DND-41 (cell line): ENCODE data around the gene SUPT7L.

Source experiments
- ATAC-seq: fragments of 200-7000 bp; cut with Tn5 transposase; 3 replicates; pipeline ENCODE4 v1.9.1; 2021; ENCODE audit warnings: low read depth; ENCODE audit not compliant: insufficient read depth
- DNase-seq: peaks from one replicate; pipeline ENCODE4 v3.0.0-alpha.2; 2020
- H2AFZ ChIP-seq: 2 replicates; pipeline ENCODE4 v1.6.0; 2012; ENCODE audit warnings: low read depth, low read length
- H3K27ac ChIP-seq: 2 replicates; pipeline ENCODE4 v1.5.1; 2012; ENCODE audit warnings: low read length, inconsistent platforms
- H3K27me3 ChIP-seq: fragments of 200-600 bp; sonication (generic); 2 replicates; pipeline ENCODE4 v1.6.0; 2012; ENCODE audit warnings: low read length, mild to moderate bottlenecking, inconsistent platforms; ENCODE audit not compliant: insufficient read depth, poor library complexity
- H3K36me3 ChIP-seq: 2 replicates; pipeline ENCODE4 v1.5.1; 2012; ENCODE audit warnings: low read length, inconsistent platforms; ENCODE audit not compliant: insufficient read depth
- H3K4me1 ChIP-seq: 2 replicates; pipeline ENCODE4 v1.5.1; 2012; ENCODE audit warnings: mild to moderate bottlenecking, low read length; ENCODE audit not compliant: insufficient read depth
- H3K4me2 ChIP-seq: 2 replicates; pipeline ENCODE4 v1.6.0; 2012; ENCODE audit warnings: mild to moderate bottlenecking, moderate library complexity, low read length, inconsistent platforms; ENCODE audit not compliant: insufficient read depth
- H3K4me3 ChIP-seq, 2 experiments: fragments of 200-600 bp in 1 of 2; shearing (Covaris generic) in 1 of 2; 2 replicates each; pipeline ENCODE4 v1.5.1; 2012 to 2016; ENCODE audit warnings: inconsistent platforms in 2 of 2, low read length in 2 of 2, mild to moderate bottlenecking in 2 of 2, low read depth in 1 of 2, moderate library complexity in 1 of 2
- H3K79me2 ChIP-seq: 2 replicates; pipeline ENCODE4 v1.6.0; 2012; ENCODE audit warnings: low read length, inconsistent platforms; ENCODE audit not compliant: insufficient read depth
- H3K9ac ChIP-seq: 2 replicates; pipeline ENCODE4 v1.6.0; 2012; ENCODE audit warnings: low read depth, mild to moderate bottlenecking, inconsistent platforms, low read length, moderate library complexity
- H3K9me3 ChIP-seq: 2 replicates; pipeline ENCODE4 v1.5.1; 2012; ENCODE audit warnings: low read length, moderate library complexity, mild to moderate bottlenecking, inconsistent platforms; ENCODE audit not compliant: insufficient read depth, severe bottlenecking
- H4K20me1 ChIP-seq: 2 replicates; pipeline ENCODE4 v1.6.0; 2012; ENCODE audit warnings: low read length; ENCODE audit not compliant: insufficient read depth
- EZH2 ChIP-seq: IDR thresholded peaks from 3 replicates; pipeline ENCODE4 v1.6.1; 2012; ENCODE audit warnings: borderline replicate concordance, low read depth, mild to moderate bottlenecking, moderate library complexity, low read length, inconsistent platforms; ENCODE audit not compliant: severe bottlenecking
- TF ChIP-seq, protein P1 (sequence below): IDR thresholded peaks from 2 replicates; pipeline ENCODE4 v1.5.1; 2012; ENCODE audit warnings: borderline replicate concordance, low read length, moderate library complexity, mild to moderate bottlenecking; ENCODE audit not compliant: poor library complexity, severe bottlenecking; ENCODE audit errors: extremely low read depth

SUPT7L gene

GRCh38 chr2:27624943-27625342 is 38.5 kb downstream of the SUPT7L start:
- no peaks in the 10 kb centered on the region for H4K20me1 ChIP-seq
- no peak overlapping the region for H3K4me2 ChIP-seq
- H3K9me3 ChIP-seq = no peaks in the 10 kb centered on the region
- DNase-seq = no peak
- ATAC-seq = no peak
- H3K79me2 ChIP-seq = peaks cover 15% of the 10 kb centered on the region
- no peaks in the 10 kb centered on the region for H3K27me3 ChIP-seq
- H3K4me1 ChIP-seq = peaks cover 33% of the 10 kb centered on the region
- peaks cover 25% of the 10 kb centered on the region; the same call in 1 of the 2 replicates for H3K36me3 ChIP-seq
- no peak overlapping the region for H3K27ac ChIP-seq
- H2AFZ ChIP-seq = no peak overlapping the region
- no peak overlapping the region for H3K4me3 ChIP-seq
- no peak overlapping the region for H3K9ac ChIP-seq
- no peak for TF ChIP-seq EZH2
- TF ChIP-seq, protein P1, sequence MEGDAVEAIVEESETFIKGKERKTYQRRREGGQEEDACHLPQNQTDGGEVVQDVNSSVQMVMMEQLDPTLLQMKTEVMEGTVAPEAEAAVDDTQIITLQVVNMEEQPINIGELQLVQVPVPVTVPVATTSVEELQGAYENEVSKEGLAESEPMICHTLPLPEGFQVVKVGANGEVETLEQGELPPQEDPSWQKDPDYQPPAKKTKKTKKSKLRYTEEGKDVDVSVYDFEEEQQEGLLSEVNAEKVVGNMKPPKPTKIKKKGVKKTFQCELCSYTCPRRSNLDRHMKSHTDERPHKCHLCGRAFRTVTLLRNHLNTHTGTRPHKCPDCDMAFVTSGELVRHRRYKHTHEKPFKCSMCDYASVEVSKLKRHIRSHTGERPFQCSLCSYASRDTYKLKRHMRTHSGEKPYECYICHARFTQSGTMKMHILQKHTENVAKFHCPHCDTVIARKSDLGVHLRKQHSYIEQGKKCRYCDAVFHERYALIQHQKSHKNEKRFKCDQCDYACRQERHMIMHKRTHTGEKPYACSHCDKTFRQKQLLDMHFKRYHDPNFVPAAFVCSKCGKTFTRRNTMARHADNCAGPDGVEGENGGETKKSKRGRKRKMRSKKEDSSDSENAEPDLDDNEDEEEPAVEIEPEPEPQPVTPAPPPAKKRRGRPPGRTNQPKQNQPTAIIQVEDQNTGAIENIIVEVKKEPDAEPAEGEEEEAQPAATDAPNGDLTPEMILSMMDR = no peak

GRCh38 chr2:27622921-27623384 is 40.5 kb downstream of the SUPT7L start:
- ATAC-seq (no peak), DNase-seq (no peak)
- Histone ChIP-seq H3K27ac (no peak overlapping the region), H3K9me3 (no peaks in the 10 kb centered on the region), H3K36me3 (peaks cover 25% of the 10 kb centered on the region; the same call in 1 of the 2 replicates), H3K4me3 (no peak overlapping the region), H4K20me1 (no peaks in the 10 kb centered on the region), H3K4me2 (no peak overlapping the region), H3K27me3 (no peaks in the 10 kb centered on the region), H2AFZ (no peak overlapping the region), H3K79me2 (no peaks in the 10 kb centered on the region), H3K4me1 (peaks cover 19% of the 10 kb centered on the region), H3K9ac (no peak overlapping the region)
- no peak for TF ChIP-seq EZH2
- TF ChIP-seq, protein P1 = no peak

- Histone ChIP-seq H3K79me2 (no peaks in the 10 kb centered on the region), H3K4me1 (peaks cover 5% of the 10 kb centered on the region), H3K4me2 (no peak overlapping the region), H3K36me3 (peaks cover 36% of the 10 kb centered on the region; the same call in 1 of the 2 replicates), H3K9me3 (no peaks in the 10 kb centered on the region), H2AFZ (no peak overlapping the region), H3K4me3 (no peak overlapping the region), H3K27ac (no peak overlapping the region), H3K27me3 (no peaks in the 10 kb centered on the region), H3K9ac (no peak overlapping the region), H4K20me1 (no peaks in the 10 kb centered on the region)
- DNase-seq (no peak), ATAC-seq (no peak)
- TF ChIP-seq EZH2 = no peak
- TF ChIP-seq, protein P1 = no peak
Measured at GRCh38 chr2:27621524-27621923, 41.9 kb downstream of the SUPT7L start.
